Osteocyte (in vitro differentiated cells): ENCODE data around the gene ATF6B. TPM values are rescaled to one million over a fixed set of nuclear protein-coding genes. Genes with fewer than 3 reads are reported as not detected.
A peak's percentile ranks its signal among the peaks of the same experiment; 100 is the strongest.

Experiments
- DNase-seq: peaks from one replicate; pipeline ENCODE4 v3.0.0; 2021; ENCODE audit warnings: mixed read lengths; ENCODE audit not compliant: unreplicated experiment; ENCODE audit errors: extremely low spot score
- H3K27ac Mint-ChIP-seq: one replicate; pipeline ENCODE4 v1.8.0; 2021; ENCODE audit warnings: mild to moderate bottlenecking, mixed read lengths; ENCODE audit not compliant: unreplicated experiment
- H3K27me3 Mint-ChIP-seq: one replicate; pipeline ENCODE4 v1.8.0; 2021; ENCODE audit warnings: mixed read lengths; ENCODE audit not compliant: unreplicated experiment
- H3K36me3 Mint-ChIP-seq: one replicate; pipeline ENCODE4 v1.8.0; 2021; ENCODE audit warnings: mixed read lengths; ENCODE audit not compliant: unreplicated experiment
- H3K4me1 Mint-ChIP-seq: one replicate; pipeline ENCODE4 v1.8.0; 2021; ENCODE audit warnings: mixed read lengths; ENCODE audit not compliant: unreplicated experiment
- H3K4me3 Mint-ChIP-seq: one replicate; pipeline ENCODE4 v1.8.0; 2021; ENCODE audit warnings: mild to moderate bottlenecking, moderate library complexity, mixed read lengths; ENCODE audit not compliant: unreplicated experiment
- H3K9me3 Mint-ChIP-seq: one replicate; pipeline ENCODE4 v1.8.0; 2021; ENCODE audit warnings: mixed read lengths; ENCODE audit not compliant: unreplicated experiment
- CTCF ChIP-seq: fragments of 200-600 bp; sonication (generic); IDR thresholded peaks from 2 replicates; pipeline ENCODE4 v1.5.0; 2021; ENCODE audit warnings: antibody characterized with exemption, mild to moderate bottlenecking, moderate library complexity
- total RNA-seq: library from RNA; stranded (reverse); gene quantifications from 2 replicates; pipeline ENCODE4 v1.2.1, GENCODE V29; 2021

The ATF6B gene
- total RNA-seq, 1 donor from 2014 or later = 109 TPM

GRCh38 chr6:32168807-32169591 lies 41.0 kb upstream of the ATF6B start:
- Mint-ChIP-seq H3K4me1 (peaks cover 12% of the 10 kb centered on the region), H3K4me3 (no peak overlapping the region), H3K27me3 (no peaks in the 10 kb centered on the region), H3K9me3 (no peaks in the 10 kb centered on the region), H3K36me3 (peaks cover 42% of the 10 kb centered on the region), H3K27ac (peak overlapping the region; percentile 4)
- no peak for TF ChIP-seq CTCF
- DNase-seq = no peak

GRCh38 chr6:32168350-32168749 lies 40.3 kb upstream of the ATF6B start:
- Mint-ChIP-seq H3K27ac (peak overlapping the region; percentile 35), H3K36me3 (peaks cover 42% of the 10 kb centered on the region), H3K27me3 (no peaks in the 10 kb centered on the region), H3K9me3 (no peaks in the 10 kb centered on the region), H3K4me1 (peaks cover 7% of the 10 kb centered on the region), H3K4me3 (no peak overlapping the region)
- no peak for TF ChIP-seq CTCF
- DNase-seq = no peak

GRCh38 chr6:32167761-32168262 lies 39.8 kb upstream of the ATF6B start:
- H3K27me3 Mint-ChIP-seq = no peaks in the 10 kb centered on the region
- peaks cover 46% of the 10 kb centered on the region for H3K36me3 Mint-ChIP-seq
- no peak for TF ChIP-seq CTCF
- H3K4me3 Mint-ChIP-seq = no peak overlapping the region
- peak overlapping the region; percentile 35 for H3K27ac Mint-ChIP-seq
- no peaks in the 10 kb centered on the region for H3K9me3 Mint-ChIP-seq
- no peak for DNase-seq
- H3K4me1 Mint-ChIP-seq = peaks cover 6% of the 10 kb centered on the region

- DNase-seq = no peak
- Mint-ChIP-seq H3K4me1 (peaks cover 3% of the 10 kb centered on the region), H3K36me3 (peaks cover 49% of the 10 kb centered on the region), H3K9me3 (no peaks in the 10 kb centered on the region), H3K27ac (peak overlapping the region; percentile 35), H3K4me3 (no peak overlapping the region), H3K27me3 (no peaks in the 10 kb centered on the region)
- no peak for TF ChIP-seq CTCF
These were observed 39.2 kb upstream of the ATF6B start for GRCh38 chr6:32167154-32167760.

GRCh38 chr6:32166411-32167061 lies 38.5 kb upstream of the ATF6B start:
- Mint-ChIP-seq H3K9me3 (no peaks in the 10 kb centered on the region), H3K36me3 (peaks cover 49% of the 10 kb centered on the region), H3K27ac (no peak overlapping the region), H3K27me3 (no peaks in the 10 kb centered on the region), H3K4me3 (no peak overlapping the region), H3K4me1 (peaks cover 3% of the 10 kb centered on the region)
- TF ChIP-seq CTCF = no peak
- DNase-seq = no peak
